Activated gamma-delta T cell treated with anti-CD3 and anti-CD28 coated beads, Interleukin-2, amount 50 U/mL, for 16 hours (primary cell): ENCODE results near the gene OR4K1.
"Not testable (repeated sequence)": the region's sequence is repeated elsewhere in the genome, so short reads cannot be mapped to it uniquely, and the experiment has no call there.

Source experiments
- DNase-seq: peaks from one replicate; pipeline ENCODE4 v3.0.0-alpha.2; 2020; ENCODE audit warnings: low read depth

OR4K1 gene

GRCh38 chr14:19930617-19931016 is at the start of gene OR4K1:
Gene OR4K1 (plus strand): TSS chr14:19930917. CDS start chr14:19935667, 4,750 bp downstream.
- no peak for DNase-seq

DNA sequence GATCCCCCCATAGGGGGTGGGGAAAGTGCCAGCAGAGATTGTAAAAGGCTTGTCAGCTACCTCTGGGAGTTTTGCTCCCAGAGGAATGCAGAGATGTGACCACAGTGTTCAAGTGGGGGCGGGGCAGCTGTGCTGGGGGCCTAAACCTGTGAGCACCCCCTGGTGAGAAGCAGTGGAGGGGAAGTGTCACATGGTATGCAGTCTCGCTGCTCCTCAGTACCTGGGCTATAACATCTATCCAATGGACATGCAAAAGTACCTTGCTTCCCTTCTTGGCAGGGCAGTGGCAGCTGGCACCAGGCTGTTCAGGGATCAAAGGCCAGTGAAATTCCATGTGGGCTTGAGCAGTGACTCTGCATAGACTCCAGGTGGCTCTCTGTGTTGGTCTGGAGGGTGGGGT is 35.4 kb upstream of the OR4K1 start:
- DNase-seq, result no peak

DNA sequence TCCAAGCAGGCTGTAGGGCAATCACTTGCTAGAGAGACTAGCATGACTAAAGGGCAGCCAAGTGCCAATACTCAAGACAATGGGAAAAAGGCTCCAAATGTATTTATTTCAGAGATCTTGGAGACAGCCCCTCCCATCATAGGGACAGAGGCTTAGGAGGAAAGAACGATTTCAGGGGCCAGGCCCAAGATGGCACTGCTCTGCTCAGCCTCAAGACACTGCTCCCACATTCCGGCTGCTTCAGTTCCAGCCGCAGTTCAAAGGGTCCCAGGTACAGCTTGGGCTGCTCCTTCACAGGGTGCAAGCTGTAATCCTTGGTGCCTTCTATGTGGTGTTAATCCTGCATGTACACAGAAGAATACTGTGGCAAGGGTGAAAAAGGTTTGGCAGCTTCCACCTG is 29.7 kb upstream of the OR4K1 start:
- no peak for DNase-seq

GRCh38 chr14:19902409-19902808 is 28.3 kb upstream of the OR4K1 start:
- no peak for DNase-seq

GRCh38 chr14:19906665-19907064 is 24.1 kb upstream of the OR4K1 start:
- DNase-seq, result no peak

GRCh38 chr14:19911114-19911513 is 19.6 kb upstream of the OR4K1 start:
- DNase-seq, result no peak

DNA sequence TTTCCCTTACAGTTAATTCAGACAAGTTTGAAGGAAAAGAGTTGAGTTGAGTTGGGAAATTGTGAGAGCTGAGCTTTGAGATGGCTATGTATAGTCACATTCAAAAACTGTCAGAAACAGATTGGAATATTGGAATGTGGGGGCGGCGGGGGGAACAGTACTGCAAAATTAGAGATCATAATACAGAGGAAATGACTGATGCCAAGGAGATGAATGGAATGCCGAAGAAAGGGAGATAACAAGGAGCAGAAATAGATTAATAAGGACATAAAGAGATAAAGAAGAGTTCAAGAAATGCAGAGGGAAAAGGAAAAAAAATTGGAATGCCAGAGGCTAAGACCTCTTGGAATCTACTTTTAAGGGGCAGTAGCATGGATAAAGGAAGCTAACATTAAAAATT is 13.5 kb upstream of the OR4K1 start:
- no peak for DNase-seq

DNA sequence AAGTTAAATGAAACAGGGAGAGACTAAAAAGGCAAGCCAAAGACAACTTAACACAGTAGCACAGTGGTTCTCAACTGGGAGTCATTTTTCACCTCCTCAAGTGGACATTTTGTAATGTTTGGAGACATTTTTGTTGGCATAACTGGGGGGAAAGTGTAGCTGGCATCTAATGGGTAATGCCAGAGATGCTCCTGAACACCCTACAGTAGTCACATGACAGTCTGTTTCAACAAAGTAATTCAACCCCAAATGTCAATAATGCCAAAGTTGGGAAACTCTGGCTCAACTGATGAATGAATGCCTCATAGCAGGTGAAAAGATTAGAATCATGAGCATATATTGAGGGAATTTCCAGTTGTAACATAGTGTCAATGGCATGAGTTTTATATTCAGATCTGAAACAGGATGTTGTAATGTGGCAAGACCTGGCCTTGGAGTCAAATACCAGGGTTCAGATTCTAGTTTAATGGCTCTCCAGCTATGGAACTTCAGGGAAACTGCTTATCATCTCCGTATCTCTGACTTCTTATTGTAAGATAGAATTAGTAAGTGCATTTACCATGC is 12.7 kb upstream of the OR4K1 start:
- DNase-seq, result no peak

DNA sequence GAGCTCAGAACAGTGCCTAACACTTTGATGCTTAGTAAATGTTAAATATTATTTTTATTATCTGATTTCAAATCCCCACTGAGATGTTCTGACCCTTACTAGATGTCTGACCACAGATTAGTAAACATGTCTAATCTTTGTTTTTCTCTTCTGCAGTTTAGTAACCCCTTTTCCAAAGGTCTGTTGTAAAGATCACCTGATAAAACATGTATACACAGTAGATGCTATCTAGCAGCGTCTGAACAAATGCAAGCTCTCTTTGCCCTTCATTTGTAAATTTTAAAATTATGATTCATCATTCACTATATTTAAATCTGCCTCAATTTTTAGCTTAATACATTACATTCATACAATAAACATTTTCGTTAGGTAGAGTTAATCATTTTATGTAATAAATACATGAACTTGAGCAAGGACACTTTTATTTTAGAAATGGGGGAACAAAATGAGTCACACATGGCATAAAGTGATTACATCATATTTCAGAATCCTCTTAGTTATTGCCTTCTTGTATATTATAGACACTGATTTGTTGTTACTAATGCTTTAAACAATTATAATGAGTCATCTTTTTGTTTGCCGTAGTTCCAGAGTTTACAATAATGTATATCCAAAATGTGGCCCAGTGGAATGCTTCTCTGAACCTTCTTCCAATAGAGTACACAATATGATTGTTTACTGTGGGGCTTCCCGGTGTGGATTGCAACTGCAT is 12.0 kb upstream of the OR4K1 start:
- no peak for DNase-seq

- DNase-seq, result no peak
These were observed 10.6 kb upstream of the OR4K1 start, which contains the start of gene OR4K5 for GRCh38 chr14:19920021-19920657. Gene OR4K5 (plus strand): TSS chr14:19920607. CDS start chr14:19920607, 0 bp downstream.

GRCh38 chr14:19941668-19942067 is 11.0 kb downstream of the OR4K1 start:
- DNase-seq, result no peak

DNA sequence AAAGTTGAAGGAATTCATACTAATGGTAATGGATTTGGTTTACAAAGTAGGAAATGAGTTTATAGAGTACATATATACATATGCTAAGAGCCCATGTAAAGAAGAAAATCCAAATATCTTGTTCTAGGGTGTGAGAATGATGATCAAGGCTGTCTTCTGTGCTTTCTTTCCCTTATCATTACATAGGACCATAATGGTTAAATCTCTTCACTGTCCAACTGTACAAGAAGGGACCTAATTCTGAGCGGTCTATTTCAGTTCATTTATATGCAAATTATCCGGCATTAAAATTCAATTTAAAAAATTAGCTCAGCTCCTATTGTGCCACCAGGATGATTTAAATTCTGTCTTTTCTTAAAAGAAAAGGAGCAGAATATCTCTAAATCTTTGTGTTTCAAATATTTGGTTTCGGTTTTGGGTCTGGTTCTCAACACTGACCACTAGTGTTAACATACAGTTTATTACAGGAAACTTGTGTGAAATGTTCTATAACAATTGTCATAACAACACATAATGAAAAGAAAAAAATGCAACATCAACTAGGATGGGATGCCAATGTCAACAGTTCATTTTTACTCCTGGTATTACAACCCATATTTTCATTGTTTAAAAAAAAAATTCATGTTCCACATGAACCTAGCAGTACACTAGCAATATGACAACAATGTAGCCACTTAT is 16.8 kb downstream of the OR4K1 start:
- DNase-seq, result no peak

GRCh38 chr14:19949218-19949617 is 18.5 kb downstream of the OR4K1 start:
- DNase-seq, result no peak

GRCh38 chr14:19969735-19970134 is 39.0 kb downstream of the OR4K1 start:
- not testable (repeated sequence) for DNase-seq

- no peak for DNase-seq
These were observed 44.1 kb downstream of the OR4K1 start for GRCh38 chr14:19974844-19975243.

- DNase-seq, result no peak
These were observed 44.6 kb downstream of the OR4K1 start, which contains the start of gene OR4K15 for GRCh38 chr14:19975291-19975690. Gene OR4K15 (plus strand): TSS chr14:19975591. CDS start chr14:19975591, 0 bp downstream.
